ENCODE data around the gene RAP1GAP2.

RAP1GAP2 gene

GRCh38 chr17:2945299-2945698, 149.1 kb downstream of the RAP1GAP2 start:
- TF ChIP-seq CTCF (IDR thresholded peaks at IDR 0.05; ENCODE audit: low read depth, low read length) = no peak
- H3K4me3 ChIP-seq (ENCODE audit: low read depth, low read length) = no peak overlapping the region

GRCh38 chr17:2946144-2946543, 149.9 kb downstream of the RAP1GAP2 start:
- no peak overlapping the region for H3K4me3 ChIP-seq (ENCODE audit: low read depth, low read length)
- no peak for TF ChIP-seq CTCF (IDR thresholded peaks at IDR 0.05; ENCODE audit: low read depth, low read length)

- H3K4me3 ChIP-seq (ENCODE audit: low read depth, low read length) = no peak overlapping the region
- no peak for TF ChIP-seq CTCF (IDR thresholded peaks at IDR 0.05; ENCODE audit: low read depth, low read length)
Measured at GRCh38 chr17:2947588-2947950, 151.3 kb downstream of the RAP1GAP2 start.

GRCh38 chr17:2947996-2948550, 151.8 kb downstream of the RAP1GAP2 start:
- no peak overlapping the region for H3K4me3 ChIP-seq (ENCODE audit: low read depth, low read length)
- no peak for TF ChIP-seq CTCF (IDR thresholded peaks at IDR 0.05; ENCODE audit: low read depth, low read length)

- H3K4me3 ChIP-seq (ENCODE audit: low read depth, low read length) = no peak overlapping the region
- no peak for TF ChIP-seq CTCF (IDR thresholded peaks at IDR 0.05; ENCODE audit: low read depth, low read length)
Measured at GRCh38 chr17:2948721-2949468, 152.7 kb downstream of the RAP1GAP2 start.

GRCh38 chr17:2949469-2950044, 153.3 kb downstream of the RAP1GAP2 start:
- no peak overlapping the region for H3K4me3 ChIP-seq (ENCODE audit: low read depth, low read length)
- no peak for TF ChIP-seq CTCF (IDR thresholded peaks at IDR 0.05; ENCODE audit: low read depth, low read length)

GRCh38 chr17:2950846-2951245, 154.6 kb downstream of the RAP1GAP2 start:
- no peak for TF ChIP-seq CTCF (IDR thresholded peaks at IDR 0.05; ENCODE audit: low read depth, low read length)
- no peak overlapping the region for H3K4me3 ChIP-seq (ENCODE audit: low read depth, low read length)
